ENCODE data around the gene BCL2L14.

DNA sequence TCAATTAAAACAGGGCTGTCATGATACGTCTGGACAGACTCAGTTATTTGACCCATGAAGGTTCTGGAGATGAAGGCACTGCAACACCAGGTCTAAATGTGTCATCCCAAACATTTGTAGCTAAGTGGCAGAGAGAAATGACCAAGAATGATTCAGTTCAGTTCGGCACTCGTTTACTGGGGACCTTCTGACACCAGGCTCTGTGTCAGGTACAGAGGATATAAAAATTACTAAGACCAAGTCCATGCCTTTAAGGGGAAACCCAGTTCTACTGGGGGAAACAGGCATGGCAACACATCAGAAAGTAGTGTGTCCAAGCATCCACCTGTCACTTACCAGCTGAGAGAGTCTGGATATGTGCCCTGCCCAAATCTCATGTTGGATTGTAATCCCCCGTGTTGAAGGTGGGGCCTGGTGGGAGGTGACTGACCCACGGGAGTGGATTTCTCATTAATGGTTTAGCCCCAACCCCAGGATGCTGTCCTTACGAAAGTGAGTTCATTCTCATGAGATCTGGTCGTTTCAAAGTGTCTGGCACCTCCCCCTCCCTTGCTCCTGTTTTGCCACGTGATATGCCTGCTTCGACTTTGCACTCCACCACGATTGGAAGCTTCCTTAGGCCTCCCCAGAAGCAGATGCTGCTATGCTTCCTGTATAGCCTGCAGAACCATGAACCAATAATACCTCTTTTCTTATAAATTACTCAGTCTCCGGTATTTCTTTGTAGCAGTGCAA lies 41.9 kb upstream of the BCL2L14 start:
- TF ChIP-seq POLR2AphosphoS5 (IDR thresholded peaks at IDR 0.05) (no peak), POLR2A (IDR thresholded peaks at IDR 0.05) (no peak)
- TF ChIP-seq, protein P1, sequence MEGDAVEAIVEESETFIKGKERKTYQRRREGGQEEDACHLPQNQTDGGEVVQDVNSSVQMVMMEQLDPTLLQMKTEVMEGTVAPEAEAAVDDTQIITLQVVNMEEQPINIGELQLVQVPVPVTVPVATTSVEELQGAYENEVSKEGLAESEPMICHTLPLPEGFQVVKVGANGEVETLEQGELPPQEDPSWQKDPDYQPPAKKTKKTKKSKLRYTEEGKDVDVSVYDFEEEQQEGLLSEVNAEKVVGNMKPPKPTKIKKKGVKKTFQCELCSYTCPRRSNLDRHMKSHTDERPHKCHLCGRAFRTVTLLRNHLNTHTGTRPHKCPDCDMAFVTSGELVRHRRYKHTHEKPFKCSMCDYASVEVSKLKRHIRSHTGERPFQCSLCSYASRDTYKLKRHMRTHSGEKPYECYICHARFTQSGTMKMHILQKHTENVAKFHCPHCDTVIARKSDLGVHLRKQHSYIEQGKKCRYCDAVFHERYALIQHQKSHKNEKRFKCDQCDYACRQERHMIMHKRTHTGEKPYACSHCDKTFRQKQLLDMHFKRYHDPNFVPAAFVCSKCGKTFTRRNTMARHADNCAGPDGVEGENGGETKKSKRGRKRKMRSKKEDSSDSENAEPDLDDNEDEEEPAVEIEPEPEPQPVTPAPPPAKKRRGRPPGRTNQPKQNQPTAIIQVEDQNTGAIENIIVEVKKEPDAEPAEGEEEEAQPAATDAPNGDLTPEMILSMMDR (IDR thresholded peaks at IDR 0.05) = no peak
